SU-DHL-6 (cell line): ENCODE data around the gene LRFN5.

Experiments used
- CTCF ChIP-seq: fragments of 200-600 bp; sonication (generic); IDR thresholded peaks from one replicate; pipeline ENCODE4 v1.5.1; 2017; ENCODE audit warnings: antibody characterized with exemption, mild to moderate bottlenecking, low read length, moderate library complexity; ENCODE audit not compliant: insufficient read depth, poor library complexity, severe bottlenecking
- EZH2phosphoT487 ChIP-seq: fragments of 200-600 bp; sonication (generic), shearing (Covaris generic); conservative IDR thresholded peaks from 2 replicates; pipeline ENCODE4 v1.6.1; 2018; ENCODE audit warnings: mild to moderate bottlenecking, antibody characterized with exemption, low read length, moderate library complexity, mixed read lengths

- no peak for TF ChIP-seq CTCF
- no peak for TF ChIP-seq EZH2phosphoT487
Measured at GRCh38 chr14:41606532-41607303, at the start of gene LRFN5.
